ENCODE data around the gene ARHGEF38.
"Not testable (repeated sequence)": the region's sequence is repeated elsewhere in the genome, so short reads cannot be mapped to it uniquely, and the experiment has no call there.

ARHGEF38 gene

GRCh38 chr4:105652286-105652888 is 100.0 kb downstream of the ARHGEF38 start:
- no peak for DNase-seq (ENCODE audit: low spot score)

DNA sequence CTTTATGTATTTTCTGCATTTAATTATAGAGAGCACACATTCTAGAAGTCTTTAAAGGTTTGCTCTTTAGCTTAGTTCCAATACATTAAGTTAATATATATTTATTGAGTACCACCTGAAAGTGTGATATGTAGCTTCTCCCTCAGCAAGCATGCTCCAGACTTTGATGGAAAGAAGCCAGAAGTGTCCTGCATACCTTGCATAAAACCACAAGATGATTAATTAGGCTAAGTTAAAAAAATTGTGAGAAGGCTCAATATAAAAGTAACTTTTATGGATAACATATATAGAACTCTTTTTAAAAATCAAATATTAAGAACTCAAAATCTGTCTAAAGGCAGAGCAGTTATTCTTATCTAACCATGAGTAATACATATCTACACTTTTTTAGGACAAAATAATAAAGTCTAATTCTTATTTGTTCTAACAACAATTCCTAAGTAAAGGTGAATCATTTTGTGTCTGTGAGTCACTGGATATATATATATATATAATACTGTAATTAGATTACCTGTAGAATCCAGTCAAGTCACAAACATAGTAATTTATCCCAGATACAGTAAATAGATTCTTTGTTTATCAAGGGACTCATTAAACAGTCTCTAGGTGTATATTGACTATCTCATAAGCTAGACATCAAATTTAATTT is 104.8 kb downstream of the ARHGEF38 start:
- DNase-seq (ENCODE audit: low spot score) = no peak

DNA sequence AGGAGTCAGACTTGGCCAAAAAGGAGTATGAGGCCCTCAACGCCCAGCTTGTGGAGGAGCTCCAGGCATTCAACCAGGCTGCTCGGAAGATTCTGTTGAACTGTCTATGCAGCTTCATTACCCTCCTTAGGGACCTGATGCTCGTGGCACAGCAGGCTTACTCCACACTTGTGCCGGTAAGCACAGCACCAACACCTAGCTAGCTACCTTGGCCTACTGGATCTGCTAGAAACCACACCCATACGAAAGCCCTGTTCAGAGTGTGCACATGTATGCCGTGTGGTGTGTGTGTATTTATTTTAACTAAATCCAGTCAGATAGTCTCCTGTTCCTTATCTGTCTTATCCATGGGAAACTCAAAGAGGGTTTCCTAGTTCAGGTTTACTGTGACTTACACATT is 106.8 kb downstream of the ARHGEF38 start:
- DNase-seq (ENCODE audit: low spot score) = no peak

DNA sequence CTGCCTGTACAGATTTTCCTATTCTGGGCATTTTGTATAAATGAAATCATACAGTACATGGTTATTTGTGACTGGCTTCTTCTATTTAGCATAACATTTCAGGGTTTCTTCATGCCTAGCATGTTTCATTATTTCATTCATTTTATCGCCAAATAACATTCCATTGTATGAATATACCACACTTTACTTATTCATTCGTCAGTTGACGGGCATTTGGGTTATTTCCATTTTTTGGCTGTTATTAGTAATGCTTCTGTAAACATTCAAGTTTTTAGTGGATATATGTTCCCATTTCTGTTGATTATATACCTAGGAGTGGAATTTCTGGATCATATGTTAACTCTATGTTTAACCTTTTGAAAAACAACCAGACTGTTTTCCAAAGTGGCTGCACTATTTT is 108.6 kb downstream of the ARHGEF38 start:
- DNase-seq (ENCODE audit: low spot score) = no peak

GRCh38 chr4:105662935-105663675 is 110.7 kb downstream of the ARHGEF38 start:
- DNase-seq (ENCODE audit: low spot score) = no peak

GRCh38 chr4:105666693-105667092 is 114.3 kb downstream of the ARHGEF38 start:
- no peak for DNase-seq (ENCODE audit: low spot score)

DNA sequence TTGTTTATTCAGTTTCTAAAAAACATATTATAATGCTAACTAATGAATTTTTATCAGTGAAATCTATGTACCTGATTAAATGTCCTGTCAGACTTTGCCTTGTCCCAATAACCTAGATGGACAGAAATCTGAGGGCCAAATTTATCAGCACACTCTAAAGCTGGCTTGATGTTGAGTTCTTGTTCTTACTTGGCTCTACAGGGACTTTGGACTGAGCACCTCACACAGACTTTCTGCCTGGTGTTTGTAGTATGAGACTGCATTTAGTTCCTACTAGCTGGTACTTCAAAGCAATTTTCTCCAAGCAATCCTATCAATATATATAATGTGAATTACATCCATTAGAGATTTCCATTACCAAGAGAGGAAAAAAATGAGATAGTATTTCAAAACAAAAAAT is 118.3 kb downstream of the ARHGEF38 start:
- no peak for DNase-seq (ENCODE audit: low spot score)

- no peak for DNase-seq (ENCODE audit: low spot score)
Measured at GRCh38 chr4:105671301-105671700, 118.9 kb downstream of the ARHGEF38 start.

DNA sequence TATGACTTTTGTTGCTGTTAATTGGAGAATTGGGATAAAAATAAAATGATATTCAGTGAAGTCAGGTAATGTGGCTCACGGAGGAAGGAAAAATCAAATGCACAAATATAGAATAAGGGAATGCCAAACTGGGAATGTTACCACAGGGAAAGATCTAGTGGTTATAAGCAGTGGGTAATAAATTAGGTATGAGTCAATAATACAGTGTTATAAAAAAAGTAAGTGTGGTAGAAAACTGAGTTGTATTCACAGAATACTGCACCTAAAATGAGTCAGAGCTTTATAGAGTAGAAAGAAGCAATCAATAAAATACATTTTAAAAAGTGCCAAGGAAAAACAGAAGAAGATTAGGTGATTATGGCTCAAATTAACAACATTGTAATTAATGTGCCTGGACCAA is 121.6 kb downstream of the ARHGEF38 start:
- no peak for DNase-seq (ENCODE audit: low spot score)

DNA sequence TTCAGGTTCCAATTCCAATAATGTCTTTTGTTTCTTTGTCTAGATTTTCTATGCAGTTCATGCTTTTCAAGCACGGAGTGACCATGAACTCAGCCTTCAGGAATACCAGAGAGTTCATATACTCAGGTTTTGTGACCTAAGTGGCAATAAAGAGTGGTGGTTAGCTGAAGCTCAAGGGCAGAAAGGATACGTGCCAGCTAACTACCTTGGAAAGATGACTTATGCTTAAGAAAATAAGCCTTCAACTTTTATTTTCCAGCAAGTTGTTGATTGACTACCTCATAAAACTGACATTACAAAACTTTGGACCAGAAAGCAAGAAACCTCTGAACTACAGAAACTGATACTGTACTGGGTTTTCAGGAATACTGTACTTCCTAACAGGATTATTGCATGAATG is 125.3 kb downstream of the ARHGEF38 start:
- DNase-seq (ENCODE audit: low spot score) = no peak

DNA sequence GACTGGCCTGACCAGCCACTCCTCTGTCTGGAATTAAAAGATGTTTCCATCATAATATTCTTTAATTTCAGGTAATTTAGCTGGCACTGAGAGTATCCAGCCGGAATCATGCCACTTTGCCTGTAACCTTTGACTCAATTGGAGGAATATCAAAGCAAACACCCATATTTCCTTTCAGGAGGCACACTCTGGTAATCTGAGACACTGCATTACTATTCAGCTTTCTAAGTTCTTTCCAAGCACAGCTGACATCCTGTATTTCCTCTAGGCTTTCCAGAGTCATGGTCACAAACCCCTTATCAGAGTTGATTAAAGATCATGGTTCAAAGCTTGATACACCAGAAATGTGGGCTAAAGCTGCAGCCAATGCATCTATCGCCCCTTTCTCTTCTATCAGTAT is 126.8 kb downstream of the ARHGEF38 start:
- DNase-seq (ENCODE audit: low spot score) = no peak

GRCh38 chr4:105683038-105683437 is 130.6 kb downstream of the ARHGEF38 start:
- no peak for DNase-seq (ENCODE audit: low spot score)

DNA sequence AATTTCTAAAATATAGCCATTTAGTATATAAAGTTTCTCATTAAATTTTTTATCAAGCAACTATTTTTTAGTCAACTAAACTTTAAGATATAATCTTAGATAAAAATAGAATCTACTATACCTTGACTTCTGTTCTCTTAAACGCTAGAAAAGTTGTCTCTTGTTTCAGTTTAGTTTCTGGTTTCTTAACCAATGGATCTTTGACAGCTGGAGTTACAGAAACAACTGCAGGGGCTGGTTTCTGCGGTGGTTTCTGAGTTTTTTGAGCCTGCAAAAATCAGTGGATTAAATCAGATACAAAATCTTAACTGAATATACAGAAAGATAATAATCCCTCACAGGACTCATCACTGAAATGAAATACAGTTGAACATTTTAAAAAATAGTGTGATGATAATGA is 134.2 kb downstream of the ARHGEF38 start:
- DNase-seq (ENCODE audit: low spot score) = no peak

GRCh38 chr4:105694812-105695211 is 142.4 kb downstream of the ARHGEF38 start:
- DNase-seq (ENCODE audit: low spot score) = not testable (repeated sequence)

DNA sequence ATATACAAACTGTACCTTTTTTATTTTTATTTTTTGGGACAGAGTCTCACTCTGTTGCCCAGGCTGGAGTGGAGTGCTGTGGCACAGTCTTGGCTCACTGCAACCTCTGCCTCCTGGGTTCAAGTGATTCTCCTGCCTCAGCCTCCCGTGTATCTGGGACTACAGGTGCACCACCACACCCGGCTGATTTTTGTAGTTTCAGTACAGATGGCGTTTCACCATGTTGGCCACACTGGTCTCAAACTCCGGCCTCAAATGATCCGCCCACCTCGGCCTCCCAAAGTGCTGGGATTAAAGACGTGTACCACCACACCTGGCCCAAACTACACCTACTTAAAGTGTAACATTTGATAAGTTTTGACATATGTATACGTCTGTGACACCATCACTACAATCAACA is 143.4 kb downstream of the ARHGEF38 start:
- not testable (repeated sequence) for DNase-seq (ENCODE audit: low spot score)

GRCh38 chr4:105698607-105699006 is 146.2 kb downstream of the ARHGEF38 start:
- no peak for DNase-seq (ENCODE audit: low spot score)

DNA sequence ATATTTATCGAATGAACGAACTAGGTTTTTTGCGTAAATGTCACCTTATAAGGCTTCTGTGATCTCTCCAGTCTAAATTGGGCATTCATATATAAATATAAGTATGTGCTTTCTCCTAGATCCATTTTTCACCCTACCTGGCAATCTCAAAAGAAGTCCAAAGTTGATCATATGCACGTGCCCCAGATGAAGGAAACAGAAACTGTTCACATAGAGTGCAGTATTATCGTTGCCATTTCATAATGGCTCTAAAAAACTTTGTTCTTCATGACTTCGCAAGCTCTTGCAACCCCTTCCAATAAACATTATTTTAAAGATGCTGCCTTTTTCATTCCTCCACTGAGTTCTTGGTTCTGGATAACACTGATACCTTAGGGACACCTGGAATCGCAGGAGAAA is 155.4 kb downstream of the ARHGEF38 start:
- DNase-seq (ENCODE audit: low spot score) = no peak

DNA sequence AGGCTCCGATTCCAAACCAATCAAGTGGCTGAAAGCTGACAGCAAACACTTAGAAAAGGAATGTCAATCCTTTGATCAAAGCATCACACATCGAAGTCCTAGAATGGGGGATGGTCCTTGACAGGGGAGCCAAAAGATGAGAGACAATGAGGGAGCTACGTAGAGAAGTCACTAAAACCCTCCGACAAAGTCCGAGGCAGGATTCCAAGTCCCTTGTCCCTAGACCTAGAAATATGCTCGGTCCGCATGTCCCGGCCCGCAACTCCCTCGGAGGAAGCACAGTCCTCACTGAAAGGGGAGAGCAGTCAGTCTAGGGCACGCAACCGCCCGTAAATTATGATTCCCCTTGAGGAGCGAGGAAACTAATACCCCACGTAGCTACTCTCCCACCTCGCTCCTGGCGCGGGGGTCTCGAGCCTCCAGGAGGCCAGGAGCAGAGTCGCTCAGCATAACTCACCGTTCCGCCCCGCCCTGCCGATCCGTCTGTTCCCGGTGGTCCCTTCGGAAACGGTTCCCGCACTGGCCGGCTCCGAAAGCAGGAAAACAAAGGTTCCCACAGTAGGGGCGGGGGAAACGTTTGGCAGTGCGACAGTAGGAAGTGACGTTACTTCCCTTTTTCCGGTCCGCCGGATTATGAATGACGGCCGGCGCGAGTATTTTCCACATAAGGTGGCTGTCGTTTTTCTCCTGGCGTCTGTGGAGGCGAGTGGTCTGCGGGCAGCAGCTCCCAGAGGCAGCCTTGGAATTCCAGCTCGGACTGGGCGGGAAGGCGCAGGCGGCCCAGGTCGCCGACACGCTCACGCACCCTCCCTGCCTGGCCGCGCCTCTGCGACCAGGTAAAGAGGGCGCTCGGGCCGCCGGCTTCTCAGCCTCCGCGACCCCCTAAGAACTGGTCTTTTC is 156.0 kb downstream of the ARHGEF38 start, which contains the start of the genes GSTCD and INTS12:
Gene GSTCD (plus strand): TSS at position 604 of the 900 bp plus-strand sequence. CDS start 8,830 bp downstream, outside the sequence.
Gene INTS12 (minus strand): TSS at position 509 of the 900 bp plus-strand sequence. CDS start 8,684 bp downstream, outside the sequence.
- DNase-seq (ENCODE audit: low spot score) = peak; percentile 89

DNA sequence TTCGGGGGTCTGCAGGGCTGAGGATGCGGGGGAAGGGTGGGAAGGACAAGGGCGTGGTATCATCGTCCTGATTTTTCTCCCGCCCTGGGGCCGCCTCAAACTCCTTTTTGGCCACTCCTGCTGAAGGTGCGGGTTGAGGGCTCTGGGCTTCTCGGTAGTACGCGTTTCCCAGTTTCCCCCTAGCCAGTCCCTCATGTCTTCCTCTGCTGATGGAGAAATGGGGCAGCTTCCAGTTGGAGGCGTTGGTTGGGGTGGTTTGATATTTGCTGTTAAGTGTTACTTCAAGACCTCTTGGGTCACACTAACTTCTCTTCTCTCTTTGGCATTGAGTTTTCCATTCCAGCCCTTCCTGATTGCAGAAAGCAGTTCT is 156.6 kb downstream of the ARHGEF38 start:
- DNase-seq (ENCODE audit: low spot score) = peak; percentile 3

GRCh38 chr4:105710012-105710600 is 157.7 kb downstream of the ARHGEF38 start:
- DNase-seq (ENCODE audit: low spot score) = no peak

GRCh38 chr4:105710678-105711077 is 158.3 kb downstream of the ARHGEF38 start:
- DNase-seq (ENCODE audit: low spot score) = no peak

DNA sequence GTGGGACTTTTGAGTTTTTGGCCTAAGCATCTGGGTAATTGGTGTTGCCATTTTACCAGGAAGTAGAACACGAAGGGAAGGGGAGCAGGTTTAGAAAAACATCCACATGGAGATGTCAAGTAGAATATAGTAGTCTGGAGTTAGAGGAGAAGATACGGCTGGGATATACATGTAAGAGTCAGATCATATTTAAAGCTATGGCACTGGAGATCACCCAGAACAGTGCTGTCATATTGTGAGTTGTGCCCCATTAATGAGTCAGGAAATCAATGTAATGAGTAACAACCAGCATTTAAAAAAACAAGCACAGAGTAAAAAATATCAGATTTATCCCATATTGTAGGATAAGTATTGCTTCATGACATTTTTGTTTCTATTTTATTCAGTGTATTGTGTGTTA is 160.3 kb downstream of the ARHGEF38 start:
- no peak for DNase-seq (ENCODE audit: low spot score)

Data from CD4-positive, alpha-beta T cell treated with Interleukin-15 for 4 hours (primary cell).